ENCODE data around the gene CPXM1.

Gene CPXM1

DNA sequence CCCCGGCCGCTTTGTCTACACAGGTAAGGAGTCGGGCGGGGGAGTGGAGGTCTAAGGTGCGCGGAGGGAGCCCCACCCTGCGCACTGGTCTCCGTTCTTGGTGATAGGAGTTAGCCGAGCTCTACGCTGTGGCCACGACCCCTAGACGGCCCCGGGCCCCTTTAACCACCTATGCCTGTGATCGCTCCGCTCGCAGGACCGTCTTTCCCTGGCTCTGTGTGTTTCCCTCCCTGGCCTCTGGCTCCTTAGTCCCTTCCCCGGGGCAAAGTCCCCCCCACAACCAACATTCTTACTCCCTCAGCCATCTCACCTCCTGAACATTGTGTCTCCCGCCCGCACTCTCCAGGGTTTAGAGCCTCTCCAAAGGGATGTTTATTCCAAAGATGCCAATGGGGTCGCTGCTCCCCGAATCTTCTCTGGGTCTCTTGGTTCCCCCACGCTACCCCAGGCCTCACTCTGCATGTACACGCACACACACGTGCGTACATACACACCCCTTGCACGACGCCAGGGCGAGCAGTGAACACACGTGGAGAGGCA is 50.4 kb downstream of the CPXM1 start:
- Histone ChIP-seq H3K9ac (ENCODE audit: low read depth in 1 of 2, low read length in 2 of 2) (no peak overlapping the region), H3K9me3 (ENCODE audit: control insufficient read depth in 2 of 2, low read length in 2 of 2) (no peaks in the 10 kb centered on the region), H3K4me3 (ENCODE audit: low read length in 2 of 2) (no peak overlapping the region), H3K27ac (ENCODE audit: low read depth in 2 of 2, low read length in 2 of 2) (no peak overlapping the region), H3K36me3 (ENCODE audit: control insufficient read depth in 2 of 2, insufficient read depth in 2 of 2, low read length in 2 of 2) (no peaks in the 10 kb centered on the region), H3K4me1 (ENCODE audit: control insufficient read depth in 2 of 2, insufficient read depth in 2 of 2, low read length in 2 of 2) (peaks cover 22% of the 10 kb centered on the region in 2 donors), H3K27me3 (ENCODE audit: control insufficient read depth in 2 of 2, insufficient read depth in 2 of 2, low read length in 2 of 2) (peaks cover 10 to 17% of the 10 kb centered on the region in 2 donors)

DNA sequence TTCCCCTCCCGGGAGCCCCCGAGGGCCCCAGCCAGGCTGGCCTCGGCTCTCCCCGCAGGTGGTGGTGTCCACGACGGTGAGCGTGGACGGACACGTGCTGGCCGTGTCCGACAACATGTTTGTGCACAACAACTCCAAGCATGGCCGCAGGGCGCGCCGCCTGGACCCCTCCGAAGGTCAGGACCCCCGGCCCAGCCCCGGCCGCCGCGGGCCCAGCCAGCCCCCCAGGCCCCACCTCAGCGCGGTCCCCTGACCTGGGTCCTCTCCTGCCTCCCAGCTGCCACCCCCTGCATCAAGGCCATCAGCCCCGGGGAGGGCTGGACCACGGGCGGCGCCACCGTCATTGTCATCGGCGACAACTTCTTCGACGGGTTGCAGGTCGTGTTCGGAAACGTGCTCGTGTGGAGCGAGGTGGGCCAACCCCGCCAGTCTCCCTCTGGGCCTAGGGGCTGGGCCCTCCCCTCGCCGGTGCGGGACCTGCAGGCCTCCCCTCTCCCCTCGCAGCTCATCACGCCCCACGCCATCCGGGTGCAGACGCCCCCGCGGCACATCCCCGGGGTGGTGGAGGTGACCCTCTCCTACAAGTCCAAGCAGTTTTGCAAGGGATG is 51.0 kb downstream of the CPXM1 start:
- no peak overlapping the region for H3K9ac ChIP-seq (ENCODE audit: low read depth in 1 of 2, low read length in 2 of 2)
- peaks cover 22% of the 10 kb centered on the region in 2 donors for H3K4me1 ChIP-seq (ENCODE audit: control insufficient read depth in 2 of 2, insufficient read depth in 2 of 2, low read length in 2 of 2)
- H3K36me3 ChIP-seq (ENCODE audit: control insufficient read depth in 2 of 2, insufficient read depth in 2 of 2, low read length in 2 of 2): no peaks in the 10 kb centered on the region
- peaks cover 8 to 13% of the 10 kb centered on the region in 2 donors for H3K27me3 ChIP-seq (ENCODE audit: control insufficient read depth in 2 of 2, insufficient read depth in 2 of 2, low read length in 2 of 2)
- H3K27ac ChIP-seq (ENCODE audit: low read depth in 2 of 2, low read length in 2 of 2): no peak overlapping the region
- H3K4me3 ChIP-seq (ENCODE audit: low read length in 2 of 2): no peak overlapping the region
- H3K9me3 ChIP-seq (ENCODE audit: control insufficient read depth in 2 of 2, low read length in 2 of 2): no peaks in the 10 kb centered on the region

DNA sequence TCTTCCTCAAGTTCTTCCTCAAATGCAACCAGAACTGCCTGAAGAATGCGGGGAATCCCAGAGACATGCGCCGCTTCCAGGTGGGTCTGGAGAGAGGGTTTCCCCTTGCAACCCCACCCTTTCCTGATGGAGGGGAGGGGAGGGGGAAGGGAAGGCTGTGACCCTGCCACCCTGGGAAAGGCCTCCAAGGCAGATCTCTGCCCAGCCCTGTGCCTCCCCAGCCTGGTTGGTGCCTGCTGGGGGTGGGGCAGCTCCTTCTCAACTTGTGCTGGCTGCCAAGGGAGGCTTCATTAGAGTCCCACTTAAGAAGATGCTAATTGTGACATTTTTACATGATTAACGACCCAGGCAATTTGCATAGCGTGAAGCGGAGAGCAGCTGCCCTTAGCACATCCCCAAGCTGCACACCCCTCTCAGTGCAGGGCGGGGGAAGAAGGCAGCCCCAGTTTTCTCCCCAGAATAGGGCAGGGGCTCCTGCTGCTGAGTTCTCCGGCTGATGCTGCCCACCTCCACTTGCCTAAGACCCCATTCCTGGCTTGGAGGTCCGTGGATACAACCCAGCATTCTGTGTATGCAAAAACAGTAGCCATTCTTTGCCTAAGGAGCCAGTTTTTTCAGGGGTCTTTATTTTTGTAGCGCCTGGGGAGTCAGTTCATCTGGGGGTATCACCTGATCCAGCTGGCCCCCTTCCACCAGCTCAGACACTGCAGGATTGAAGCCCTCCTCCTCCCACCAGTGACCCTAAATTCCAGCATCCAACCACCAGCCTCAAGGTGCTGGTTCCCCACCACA is 51.7 kb downstream of the CPXM1 start:
- Histone ChIP-seq H3K4me1 (ENCODE audit: control insufficient read depth in 2 of 2, insufficient read depth in 2 of 2, low read length in 2 of 2) (peaks cover 22% of the 10 kb centered on the region in 2 donors), H3K9me3 (ENCODE audit: control insufficient read depth in 2 of 2, low read length in 2 of 2) (no peaks in the 10 kb centered on the region), H3K4me3 (ENCODE audit: low read length in 2 of 2) (no peak overlapping the region), H3K9ac (ENCODE audit: low read depth in 1 of 2, low read length in 2 of 2) (no peak overlapping the region), H3K36me3 (ENCODE audit: control insufficient read depth in 2 of 2, insufficient read depth in 2 of 2, low read length in 2 of 2) (no peaks in the 10 kb centered on the region), H3K27ac (ENCODE audit: low read depth in 2 of 2, low read length in 2 of 2) (no peak overlapping the region), H3K27me3 (ENCODE audit: control insufficient read depth in 2 of 2, insufficient read depth in 2 of 2, low read length in 2 of 2) (peaks cover 8 to 12% of the 10 kb centered on the region in 2 donors)

DNA sequence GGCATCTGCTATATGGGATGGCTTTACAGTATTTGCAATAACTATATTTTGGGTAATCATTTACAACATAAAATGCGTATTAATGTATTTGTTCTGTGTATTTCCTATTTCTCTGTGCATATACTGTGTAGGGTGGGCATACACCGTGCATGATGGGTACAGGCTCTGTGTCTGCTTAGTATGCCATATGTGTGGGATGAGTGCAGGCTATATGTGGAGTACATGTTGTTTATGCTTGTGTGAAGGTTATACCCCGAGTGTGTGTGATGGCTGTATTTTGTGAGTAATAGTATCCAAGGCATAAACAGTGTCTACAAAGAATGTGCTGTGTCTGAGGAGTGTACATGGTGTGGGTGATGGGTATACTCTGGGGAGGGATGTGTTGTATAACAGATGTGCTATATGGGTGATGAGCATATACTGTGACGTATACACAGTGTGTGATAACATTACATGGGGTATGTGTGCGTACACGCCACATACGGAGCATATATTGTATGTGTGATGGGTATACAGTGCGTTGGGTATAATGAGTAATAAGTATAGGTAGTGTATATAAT is 52.7 kb downstream of the CPXM1 start:
- peaks cover 15 to 18% of the 10 kb centered on the region in 2 donors for H3K4me1 ChIP-seq (ENCODE audit: control insufficient read depth in 2 of 2, insufficient read depth in 2 of 2, low read length in 2 of 2)
- H3K9me3 ChIP-seq (ENCODE audit: control insufficient read depth in 2 of 2, low read length in 2 of 2): no peaks in the 10 kb centered on the region
- H3K27me3 ChIP-seq (ENCODE audit: control insufficient read depth in 2 of 2, insufficient read depth in 2 of 2, low read length in 2 of 2): peaks cover 0 to 6% of the 10 kb centered on the region in 2 donors
- no peak overlapping the region for H3K27ac ChIP-seq (ENCODE audit: low read depth in 2 of 2, low read length in 2 of 2)
- H3K36me3 ChIP-seq (ENCODE audit: control insufficient read depth in 2 of 2, insufficient read depth in 2 of 2, low read length in 2 of 2): no peaks in the 10 kb centered on the region
- H3K4me3 ChIP-seq (ENCODE audit: low read length in 2 of 2): no peak overlapping the region
- no peak overlapping the region for H3K9ac ChIP-seq (ENCODE audit: low read depth in 1 of 2, low read length in 2 of 2)

DNA sequence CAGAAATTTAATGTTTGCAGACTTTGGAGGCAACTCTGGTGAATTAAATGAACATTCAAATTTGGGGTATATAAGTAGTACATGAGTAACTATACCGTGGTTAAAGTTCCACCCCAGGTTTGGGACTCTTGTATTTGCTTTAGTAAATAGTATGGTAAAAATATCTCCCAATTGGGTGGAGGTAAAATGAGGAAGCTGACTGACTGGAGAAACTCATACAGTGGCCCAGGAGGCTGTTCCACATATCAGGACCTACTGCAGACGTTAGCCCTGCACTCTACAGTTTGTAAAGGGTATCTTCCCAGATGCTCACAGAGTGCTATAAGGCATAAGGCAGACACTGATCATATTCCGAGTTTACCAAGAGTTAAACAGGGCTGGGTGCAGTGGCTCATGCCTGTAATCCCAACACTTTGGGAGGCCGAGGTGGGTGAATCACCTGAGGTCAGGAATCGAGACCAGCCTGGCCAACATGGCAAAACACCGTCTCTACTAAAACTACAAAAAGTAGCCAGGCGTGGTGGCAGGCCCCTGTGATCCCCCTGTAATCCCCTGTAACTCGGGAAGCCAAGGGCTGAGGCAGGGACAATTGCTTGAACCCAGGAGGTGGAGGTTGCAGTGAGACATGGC is 53.7 kb downstream of the CPXM1 start:
- H3K27ac ChIP-seq (ENCODE audit: low read depth in 2 of 2, low read length in 2 of 2): no peak overlapping the region
- no peaks in the 10 kb centered on the region for H3K36me3 ChIP-seq (ENCODE audit: control insufficient read depth in 2 of 2, insufficient read depth in 2 of 2, low read length in 2 of 2)
- no peaks in the 10 kb centered on the region for H3K9me3 ChIP-seq (ENCODE audit: control insufficient read depth in 2 of 2, low read length in 2 of 2)
- peaks cover 5 to 15% of the 10 kb centered on the region in 2 donors for H3K4me1 ChIP-seq (ENCODE audit: control insufficient read depth in 2 of 2, insufficient read depth in 2 of 2, low read length in 2 of 2)
- H3K4me3 ChIP-seq (ENCODE audit: low read length in 2 of 2): no peak overlapping the region
- H3K9ac ChIP-seq (ENCODE audit: low read depth in 1 of 2, low read length in 2 of 2): no peak overlapping the region
- H3K27me3 ChIP-seq (ENCODE audit: control insufficient read depth in 2 of 2, insufficient read depth in 2 of 2, low read length in 2 of 2): peaks cover 0 to 6% of the 10 kb centered on the region in 2 donors

DNA sequence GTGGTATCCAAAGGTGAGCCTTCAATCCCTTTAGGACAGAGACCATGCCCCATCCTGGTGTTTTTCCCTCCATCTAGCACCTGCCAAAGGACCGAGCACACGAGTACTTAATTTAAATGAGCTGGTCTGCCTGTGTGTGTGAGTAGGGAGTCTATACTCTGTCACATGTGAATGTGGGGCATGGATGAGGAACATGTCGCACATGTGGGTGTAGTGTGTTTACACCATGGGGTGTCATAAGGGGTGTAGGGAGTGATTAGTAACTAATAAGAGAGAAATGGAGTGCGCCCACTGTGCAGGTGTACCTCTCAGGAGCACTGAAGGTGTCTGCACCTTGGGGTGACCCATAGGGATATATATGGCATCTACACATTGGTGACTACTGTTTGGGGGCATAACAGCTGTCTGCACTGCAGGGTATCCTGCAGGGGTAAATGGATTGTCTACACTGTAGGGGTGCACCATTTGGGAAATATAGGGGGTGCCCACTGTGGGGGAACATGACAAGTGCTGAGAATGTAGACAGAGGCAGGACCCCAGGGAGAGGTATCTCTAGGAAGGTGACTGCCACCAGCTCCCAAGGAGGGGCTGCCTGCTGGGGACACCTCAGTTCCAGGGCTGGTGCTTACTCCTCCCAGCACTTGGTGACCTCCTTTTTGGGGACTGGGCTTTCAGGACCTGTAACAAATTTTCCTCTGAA is 54.3 kb downstream of the CPXM1 start:
- Histone ChIP-seq H3K4me3 (ENCODE audit: low read length in 2 of 2) (no peak overlapping the region), H3K27ac (ENCODE audit: low read depth in 2 of 2, low read length in 2 of 2) (no peak overlapping the region), H3K27me3 (ENCODE audit: control insufficient read depth in 2 of 2, insufficient read depth in 2 of 2, low read length in 2 of 2) (peaks cover 0 to 6% of the 10 kb centered on the region in 2 donors), H3K9me3 (ENCODE audit: control insufficient read depth in 2 of 2, low read length in 2 of 2) (no peaks in the 10 kb centered on the region), H3K36me3 (ENCODE audit: control insufficient read depth in 2 of 2, insufficient read depth in 2 of 2, low read length in 2 of 2) (no peaks in the 10 kb centered on the region), H3K4me1 (ENCODE audit: control insufficient read depth in 2 of 2, insufficient read depth in 2 of 2, low read length in 2 of 2) (peaks cover 5 to 12% of the 10 kb centered on the region in 2 donors), H3K9ac (ENCODE audit: low read depth in 1 of 2, low read length in 2 of 2) (no peak overlapping the region)

DNA sequence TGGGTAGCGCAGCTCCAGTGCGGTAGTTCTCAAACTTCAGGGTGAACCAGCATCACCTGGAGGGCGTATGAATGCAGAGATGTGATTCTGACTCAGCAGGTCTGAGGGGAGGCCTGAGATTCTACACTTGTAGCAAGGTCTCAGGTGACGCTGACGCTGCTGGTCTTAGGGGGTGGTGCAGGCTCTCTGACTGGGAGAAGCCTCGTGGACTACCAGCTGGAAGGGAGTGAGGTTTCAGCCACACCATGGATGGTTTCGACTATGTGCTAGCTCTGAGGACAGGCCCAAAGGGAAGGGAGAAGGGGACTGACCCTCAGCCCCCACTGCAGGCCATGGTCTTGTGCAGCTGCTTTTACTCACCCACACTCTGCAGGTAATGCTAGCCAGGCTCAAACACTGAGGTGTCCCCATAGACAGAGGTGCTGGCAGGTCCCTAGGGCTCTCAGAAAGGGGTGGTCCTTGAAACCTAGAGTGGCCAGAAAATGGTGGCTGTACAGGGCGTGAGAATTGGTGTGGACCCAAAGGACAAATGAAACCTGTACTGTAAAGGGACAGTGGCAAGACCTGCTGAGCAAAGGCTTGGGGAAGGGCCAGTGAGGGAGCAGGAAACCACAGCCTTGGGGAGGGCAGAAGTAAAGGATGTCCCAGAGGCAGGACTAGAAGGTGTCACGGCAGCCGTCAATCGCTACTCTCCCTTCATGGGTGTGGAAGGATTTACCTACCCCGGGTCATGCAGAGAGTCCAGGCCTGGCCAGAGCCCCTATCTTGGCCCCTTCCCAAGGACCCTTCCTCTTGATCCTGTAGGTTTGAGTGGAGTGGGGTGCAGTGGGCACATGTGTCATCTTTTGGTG is 55.1 kb downstream of the CPXM1 start:
- H3K36me3 ChIP-seq (ENCODE audit: control insufficient read depth in 2 of 2, insufficient read depth in 2 of 2, low read length in 2 of 2): no peaks in the 10 kb centered on the region
- peaks cover 0 to 4% of the 10 kb centered on the region in 2 donors for H3K27me3 ChIP-seq (ENCODE audit: control insufficient read depth in 2 of 2, insufficient read depth in 2 of 2, low read length in 2 of 2)
- H3K9ac ChIP-seq (ENCODE audit: low read depth in 1 of 2, low read length in 2 of 2): no peak overlapping the region
- H3K4me3 ChIP-seq (ENCODE audit: low read length in 2 of 2): no peak overlapping the region
- H3K9me3 ChIP-seq (ENCODE audit: control insufficient read depth in 2 of 2, low read length in 2 of 2): no peaks in the 10 kb centered on the region
- peaks cover 0 to 4% of the 10 kb centered on the region in 2 donors for H3K4me1 ChIP-seq (ENCODE audit: control insufficient read depth in 2 of 2, insufficient read depth in 2 of 2, low read length in 2 of 2)
- H3K27ac ChIP-seq (ENCODE audit: low read depth in 2 of 2, low read length in 2 of 2): no peak overlapping the region
